HG03135 (cell line): ENCODE results near the gene FAM24B.
"Not testable (repeated sequence)": the region's sequence is repeated elsewhere in the genome, so short reads cannot be mapped to it uniquely, and the experiment has no call there.

ENCODE experiments used
- ATAC-seq: cut with Tn5 transposase; IDR thresholded peaks from one replicate; pipeline ENCODE4 v1.9.1; 2021; ENCODE audit warnings: mild to moderate bottlenecking, moderate library complexity; ENCODE audit not compliant: unreplicated experiment

FAM24B gene

GRCh38 chr10:122859527-122859926 is 19.9 kb downstream of the FAM24B start:
- no peak for ATAC-seq

- not testable (repeated sequence) for ATAC-seq
Observed at GRCh38 chr10:122858042-122858441, 21.3 kb downstream of the FAM24B start.

DNA sequence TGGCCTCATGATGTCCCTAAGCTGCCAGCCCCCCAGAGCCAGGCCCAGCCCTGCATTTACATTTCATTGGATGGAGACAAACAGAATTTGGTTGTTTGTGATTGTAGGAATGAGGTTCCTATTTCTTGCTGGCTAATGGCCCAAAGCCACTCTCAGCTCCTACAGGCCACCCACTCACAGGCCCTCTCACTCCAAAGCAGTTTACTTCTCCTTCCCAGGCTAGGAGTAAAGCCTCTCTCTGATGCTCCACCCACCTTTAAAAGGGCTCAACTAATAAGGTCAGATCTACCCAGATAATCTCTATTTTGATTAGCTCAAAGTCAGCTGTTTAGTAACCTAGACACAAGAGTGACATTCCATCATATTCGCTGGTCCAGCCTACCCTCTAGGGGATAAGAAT is 22.5 kb downstream of the FAM24B start:
- ATAC-seq: no peak

DNA sequence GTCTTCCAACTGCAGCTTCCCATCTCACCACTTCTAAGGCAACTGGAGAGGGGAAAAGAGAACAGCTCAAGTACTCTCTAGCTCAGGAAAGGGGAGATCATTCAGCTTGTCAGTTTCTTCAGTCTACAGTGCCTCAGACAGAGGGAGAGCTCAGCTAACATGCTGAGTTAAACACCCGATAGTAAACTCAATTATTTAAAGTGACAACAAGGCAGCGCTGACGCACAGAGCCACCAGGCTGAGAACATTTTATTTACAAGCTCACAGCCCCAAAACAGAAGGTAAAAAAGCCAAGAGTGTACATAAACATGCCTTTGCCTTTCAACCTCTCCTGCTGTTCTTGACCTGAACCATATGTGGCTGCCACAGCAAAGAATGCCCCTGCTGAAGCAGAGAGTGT is 23.6 kb downstream of the FAM24B start:
- no peak for ATAC-seq

GRCh38 chr10:122854648-122855047 is 24.7 kb downstream of the FAM24B start:
- no peak for ATAC-seq

DNA sequence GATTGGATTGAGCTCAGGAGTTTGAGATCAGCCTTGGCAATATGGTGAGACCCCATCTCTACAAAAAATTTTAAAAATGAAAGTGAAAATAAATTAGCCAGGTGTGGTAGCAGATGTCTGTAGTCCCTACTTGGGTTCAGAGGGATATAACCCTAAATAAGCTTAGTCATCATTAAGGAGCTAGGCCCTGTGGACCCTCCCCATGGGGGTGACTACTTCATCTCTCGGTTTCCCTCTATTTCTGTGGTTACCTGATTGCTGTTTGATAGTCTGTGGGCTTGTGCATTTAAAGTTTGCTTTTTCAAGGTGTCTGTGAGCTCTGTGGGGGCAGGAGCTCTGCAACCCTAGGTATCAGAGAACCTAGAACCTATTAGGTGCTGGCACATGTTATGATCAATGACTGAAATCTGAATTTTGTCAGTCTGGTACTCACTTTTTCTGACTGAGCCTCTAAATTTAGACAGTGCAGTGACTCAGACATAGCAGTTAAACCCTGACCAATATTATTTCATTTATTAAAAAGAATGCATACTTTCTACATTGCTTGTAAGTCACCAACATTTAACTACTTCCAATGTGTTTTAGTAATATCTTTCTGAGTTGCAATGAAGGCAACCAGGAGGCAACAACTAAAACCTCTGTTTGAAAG is 25.6 kb downstream of the FAM24B start:
- ATAC-seq: no peak

GRCh38 chr10:122852261-122852660 is 27.1 kb downstream of the FAM24B start:
- ATAC-seq: no peak

- ATAC-seq: no peak
Observed at GRCh38 chr10:122850705-122851640, 28.4 kb downstream of the FAM24B start.

GRCh38 chr10:122849900-122850605 is 29.3 kb downstream of the FAM24B start:
- ATAC-seq: no peak

DNA sequence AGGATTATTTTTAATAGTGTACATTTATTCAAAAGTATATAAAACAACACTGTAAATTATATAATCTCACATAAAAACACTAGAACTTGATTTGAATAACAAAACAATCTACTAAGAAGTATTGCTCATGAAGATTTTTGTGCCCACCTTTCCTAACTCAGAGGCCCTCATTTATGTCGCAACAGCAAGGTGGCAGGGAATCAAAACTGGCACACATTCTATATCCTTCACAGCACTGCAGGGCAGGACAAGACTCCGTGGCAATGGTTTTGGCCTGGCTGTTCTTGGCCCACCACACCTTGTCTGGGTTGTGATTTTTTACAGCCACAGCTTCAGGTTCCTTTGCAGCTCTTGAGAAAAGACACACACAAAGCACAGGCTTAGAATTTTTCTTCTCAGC is 30.3 kb downstream of the FAM24B start:
- ATAC-seq: no peak

GRCh38 chr10:122847782-122848604 is 31.4 kb downstream of the FAM24B start:
- ATAC-seq: no peak

GRCh38 chr10:122845783-122846332 is 33.5 kb downstream of the FAM24B start, which contains the start of gene CUZD1:
CUZD1 (minus strand) TSS chr10:122845857; CDS start chr10:122845843, 14 bp downstream.
- ATAC-seq: no peak

- no peak for ATAC-seq
Observed at GRCh38 chr10:122844146-122844545, 35.2 kb downstream of the FAM24B start.

DNA sequence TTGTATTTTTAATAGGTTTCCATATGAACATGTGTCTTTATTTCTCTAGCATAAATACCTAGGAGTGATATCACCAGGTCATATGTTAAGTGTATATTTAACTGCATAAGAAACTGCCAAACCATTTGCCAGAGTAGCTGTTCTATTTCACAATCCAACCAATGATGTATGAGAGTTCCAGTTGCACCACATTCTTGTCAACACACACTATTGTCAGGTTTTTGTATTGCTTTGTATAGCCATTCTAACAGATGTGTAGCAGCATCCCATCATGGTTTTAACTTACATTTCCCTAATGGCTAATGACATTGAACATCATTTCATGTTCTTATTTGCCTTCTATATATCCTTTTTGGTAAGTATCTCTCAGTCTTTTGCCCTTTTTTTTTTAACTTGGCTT is 37.8 kb downstream of the FAM24B start:
- no peak for ATAC-seq

GRCh38 chr10:122839505-122839904 is 39.9 kb downstream of the FAM24B start:
- no peak for ATAC-seq

DNA sequence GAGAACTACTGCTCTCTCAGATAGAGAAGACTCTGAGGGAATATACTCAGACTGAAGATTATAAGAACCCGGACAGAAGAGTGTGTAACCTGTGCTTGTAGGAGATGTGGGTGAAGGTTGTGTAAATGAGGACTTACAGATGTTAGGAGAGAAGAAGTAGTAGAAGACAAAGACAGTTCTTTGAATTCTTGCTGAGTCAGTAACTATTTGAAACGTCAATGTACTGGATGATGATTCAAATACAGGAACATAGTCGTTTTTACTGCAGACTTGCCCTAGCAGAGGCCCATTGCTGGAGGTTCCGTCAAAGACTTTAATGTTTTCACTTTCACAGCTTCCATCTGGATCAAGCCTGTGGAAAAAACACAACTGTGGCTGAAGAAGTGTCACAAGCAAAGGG is 40.5 kb downstream of the FAM24B start:
- ATAC-seq: no peak

- ATAC-seq: no peak
Observed at GRCh38 chr10:122835908-122836307, 43.5 kb downstream of the FAM24B start.

- ATAC-seq: no peak
Observed at GRCh38 chr10:122830965-122831353, 48.4 kb downstream of the FAM24B start.

DNA sequence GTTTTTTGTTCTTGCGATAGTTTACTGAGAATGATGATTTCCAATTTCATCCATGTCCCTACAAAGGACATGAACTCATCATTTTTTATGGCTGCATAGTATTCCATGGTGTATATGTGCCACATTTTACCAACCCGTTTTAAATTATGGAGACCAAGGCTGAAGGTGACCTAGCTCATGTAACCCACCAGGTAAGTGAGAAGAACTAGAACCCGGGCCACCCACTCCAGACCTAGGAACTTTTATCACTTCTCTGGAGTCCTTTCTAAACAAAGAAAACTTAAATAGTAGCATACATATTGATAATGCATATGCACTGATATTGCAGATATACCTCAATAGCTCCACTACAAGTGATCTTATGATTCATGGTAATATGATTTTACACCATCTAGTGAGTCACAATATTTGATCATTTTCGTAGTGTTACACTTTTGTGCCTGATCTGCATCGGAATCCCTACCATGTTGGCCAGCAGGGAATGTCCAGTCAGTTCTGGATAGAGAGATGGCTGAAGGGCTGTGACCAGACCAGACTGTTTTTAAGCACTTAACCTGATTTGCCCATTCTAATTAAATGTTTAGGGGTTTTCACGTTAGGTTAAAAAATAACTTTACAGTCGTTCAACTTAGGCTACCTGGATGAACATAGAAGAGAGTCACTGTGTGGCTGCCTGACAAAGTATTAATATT is 49.0 kb downstream of the FAM24B start:
- ATAC-seq: no peak

GRCh38 chr10:122829454-122829853 is 49.9 kb downstream of the FAM24B start:
- no peak for ATAC-seq
